NB4 (cell line): Measurements from ENCODE around the gene AMPD3.

Experiments
- CTCF ChIP-seq: IDR thresholded peaks from one replicate; pipeline ENCODE4 v1.5.1; 2012; ENCODE audit warnings: low read depth, low read length
- MAX ChIP-seq: IDR thresholded peaks from 2 replicates; pipeline ENCODE4 v1.6.1; 2011; ENCODE audit warnings: low read depth, low read length

GRCh38 chr11:10441091-10441490 lies 14.0 kb upstream of the AMPD3 start:
- no peak for TF ChIP-seq CTCF
- no peak for TF ChIP-seq MAX
